HCT116 (cell line): ENCODE data around the gene DRAXIN. TPM values are rescaled to one million over a fixed set of nuclear protein-coding genes. Genes with fewer than 3 reads are reported as not detected.

Experiments
- ATAC-seq: fragments of 200-7000 bp; cut with Tn5 transposase; 2 replicates; pipeline ENCODE4 v1.9.1; 2020; ENCODE audit warnings: mild to moderate bottlenecking, moderate library complexity
- BruUV-seq: library from RNA; stranded (reverse); fragments of 400-500 nt; replicated peaks from 2 replicates; lab custom pipeline; 2021; lab: Mats Ljungman, UMichigan
- CTCF ChIA-PET: fragments of 300-600 bp; sonication (Branson Sonifier 250); formaldehyde crosslinking; loops from one replicate; lab custom pipeline; 2021; ENCODE audit warnings: antibody characterized with exemption; lab: Charles Lee
- POLR2A ChIA-PET: fragments of 300-600, 350-600 bp; sonication (Branson Sonifier 250); formaldehyde crosslinking; loops from one replicate; lab custom pipeline; 2021; ENCODE audit warnings: antibody characterized with exemption; lab: Charles Lee
- RAD21 ChIA-PET, 2 experiments: fragments of 300-600 bp; sonication (Branson Sonifier 250); formaldehyde crosslinking; loops; one replicate each; lab custom pipeline; 2023; ENCODE audit warnings: low total read pairs in 2 of 2; ENCODE audit not compliant: uncharacterized antibody in 2 of 2, unreplicated experiment in 2 of 2, low non-redundant PET in 1 of 2; lab: Charles Lee
- DNase-seq: peaks from one replicate; pipeline ENCODE4 v3.0.0-alpha.2; 2010; ENCODE audit warnings: low read depth, low spot score
- H2AFZ ChIP-seq: fragments of 200-600 bp; shearing (Covaris generic), sonication (generic); 2 replicates; pipeline ENCODE4 v1.6.1; 2017; ENCODE audit warnings: low read depth, mixed run types, mixed read lengths, antibody characterized with exemption, low read length; ENCODE audit not compliant: poor library complexity, severe bottlenecking
- H3K27ac ChIP-seq: 2 replicates; pipeline ENCODE4 v1.5.1; 2012; ENCODE audit warnings: low read depth, low read length
- H3K27me3 ChIP-seq: fragments of 200-600 bp; sonication (generic); 2 replicates; pipeline ENCODE4 v1.6.1; 2016; ENCODE audit warnings: mixed run types, low read length, mixed read lengths; ENCODE audit not compliant: insufficient read depth
- H3K36me3 ChIP-seq, 2 experiments: fragments of 200-500 bp in 1 of 2; fragments of 200-600 bp in 1 of 2; sonication (Bioruptor generic) in 1 of 2; sonication (generic) in 1 of 2; 2 replicates each; pipeline versions ENCODE4 v1.5.1 to v1.6.1; 2014 to 2016; ENCODE audit warnings: low read length in 2 of 2, inconsistent platforms in 1 of 2, mixed read lengths in 1 of 2, mixed run types in 1 of 2; ENCODE audit not compliant: insufficient read depth in 2 of 2, control insufficient read depth in 1 of 2
- H3K4me1 ChIP-seq, 2 experiments: fragments of 200-600 bp in 1 of 2; sonication (generic) in 1 of 2; 2 replicates each; pipeline versions ENCODE4 v1.5.1 to v1.6.1; 2012 to 2017; ENCODE audit warnings: low read length in 2 of 2, inconsistent platforms in 1 of 2, mild to moderate bottlenecking in 1 of 2, mixed read lengths in 1 of 2, mixed run types in 1 of 2, moderate library complexity in 1 of 2; ENCODE audit not compliant: insufficient read depth in 2 of 2, control insufficient read depth in 1 of 2
- H3K4me2 ChIP-seq: fragments of 200-600 bp; sonication (generic); 2 replicates; pipeline ENCODE4 v1.6.1; 2017; ENCODE audit warnings: mixed run types, low read length, mixed read lengths
- H3K4me3 ChIP-seq, 2 experiments: fragments of 200-600 bp in 1 of 2; sonication (generic) in 1 of 2; replicated peaks in 1 of 2; 2 replicates each; pipeline ENCODE4 v1.5.1; 2011 to 2016; ENCODE audit warnings: low read length in 2 of 2, control low read depth in 1 of 2, low read depth in 1 of 2, mild to moderate bottlenecking in 1 of 2, mixed read lengths in 1 of 2, mixed run types in 1 of 2
- H3K79me2 ChIP-seq: fragments of 200-600 bp; sonication (generic); 2 replicates; pipeline ENCODE4 v1.6.1; 2017; ENCODE audit warnings: mild to moderate bottlenecking, mixed run types, low read length, moderate library complexity, mixed read lengths; ENCODE audit not compliant: insufficient read depth
- H3K9ac ChIP-seq: fragments of 200-600 bp; sonication (generic); 2 replicates; pipeline ENCODE4 v1.6.1; 2016; ENCODE audit warnings: low read length, mixed read lengths
- H3K9me2 ChIP-seq: fragments of 200-600 bp; sonication (generic), shearing (Covaris generic); 2 replicates; pipeline ENCODE4 v1.6.1; 2017; ENCODE audit warnings: mixed run types, mild to moderate bottlenecking, moderate library complexity; ENCODE audit not compliant: insufficient read depth
- H3K9me3 ChIP-seq, 2 experiments: fragments of 200-500 bp in 1 of 2; fragments of 200-600 bp in 1 of 2; sonication (Bioruptor generic) in 1 of 2; sonication (generic) in 1 of 2; 2 replicates each; pipeline ENCODE4 v1.6.1; 2014 to 2017; ENCODE audit warnings: low read length in 2 of 2, mixed read lengths in 2 of 2, inconsistent platforms in 1 of 2, low read depth in 1 of 2, mild to moderate bottlenecking in 1 of 2, mixed run types in 1 of 2, moderate library complexity in 1 of 2; ENCODE audit not compliant: control insufficient read depth in 1 of 2, insufficient read depth in 1 of 2
- H4K20me1 ChIP-seq: fragments of 200-600 bp; sonication (generic), shearing (Covaris generic); 2 replicates; pipeline ENCODE4 v1.6.1; 2017; ENCODE audit warnings: mixed run types, mild to moderate bottlenecking, moderate library complexity; ENCODE audit not compliant: insufficient read depth
- CEBPB ChIP-seq: IDR thresholded peaks from 2 replicates; pipeline ENCODE4 v1.6.1; 2012; ENCODE audit warnings: low read depth
- EGR1 ChIP-seq: IDR thresholded peaks from 2 replicates; pipeline ENCODE4 v1.6.1; 2012; ENCODE audit warnings: low read depth
- EZH2phosphoT487 ChIP-seq: fragments of 200-600 bp; IDR thresholded peaks from 2 replicates; pipeline ENCODE4 v1.6.1; 2018; ENCODE audit warnings: antibody characterized with exemption, borderline replicate concordance
- JUND ChIP-seq: IDR thresholded peaks from 2 replicates; pipeline ENCODE4 v1.6.1; 2012
- SP1 ChIP-seq: IDR thresholded peaks from 2 replicates; pipeline ENCODE4 v1.6.1; 2012; ENCODE audit warnings: low read depth
- intact Hi-C: fragments of 100-400 bp; cut with micrococcal nuclease; formaldehyde crosslinking; loops from 2 replicates; pipeline ENCODE4 v1.10.0; 2022
- total RNA-seq: library from RNA; stranded (reverse); gene quantifications from one replicate; pipeline ENCODE4 v1.2.1, GENCODE V29; 2021; ENCODE audit not compliant: unreplicated experiment
- TF ChIP-seq, protein P1 (sequence below): IDR thresholded peaks from 2 replicates; pipeline ENCODE4 v1.6.1; 2012; ENCODE audit warnings: low read depth

The DRAXIN gene
- total RNA-seq, 1 experiment from 2014 or later: 0.47 TPM

DNA sequence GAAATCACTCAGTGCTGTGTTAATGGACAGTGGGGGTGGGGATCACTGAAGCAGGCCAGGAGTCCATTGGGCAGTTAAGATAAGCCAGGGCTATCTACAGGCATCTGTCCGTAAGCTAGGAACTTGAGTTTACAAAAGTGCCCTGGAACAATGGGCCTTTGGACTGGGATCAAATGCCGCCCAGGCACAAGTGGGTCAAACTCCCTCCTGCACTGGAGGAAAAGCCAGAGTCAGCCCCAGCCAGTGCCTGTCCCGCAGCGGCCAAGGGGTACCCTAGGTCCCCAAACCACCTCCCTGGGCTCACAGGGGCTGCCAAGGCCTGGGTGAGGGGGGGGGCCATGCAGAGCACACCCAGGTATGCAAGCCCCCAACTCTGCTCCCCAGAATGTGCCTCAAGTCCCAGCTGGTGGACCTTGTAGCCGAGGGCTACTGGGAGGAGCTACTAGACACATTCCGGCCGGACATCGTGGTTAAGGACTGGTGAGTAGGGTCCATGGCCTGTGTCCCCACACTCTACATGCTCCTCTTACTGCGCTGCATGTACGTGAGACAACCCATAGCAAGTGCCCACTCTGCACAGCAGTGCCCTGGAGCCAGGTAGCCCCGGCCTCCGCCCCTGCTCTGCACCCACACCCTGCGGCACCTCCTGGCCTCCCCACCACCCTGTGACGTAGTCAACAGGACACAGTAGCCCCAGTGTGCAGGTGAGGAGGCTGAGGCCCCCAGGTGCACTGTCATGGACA is 19.8 kb upstream of the DRAXIN start:
- H3K4me1 ChIP-seq: no peaks in the 10 kb centered on the region
- no peak overlapping the region for H2AFZ ChIP-seq
- ChIA-PET RAD21 (no interaction called here), CTCF (no interaction called here), POLR2A (interaction anchor here (1.0 to 1.3 kb wide), 2 partner anchors 11 to 19 kb away, joined by 3 read pairs; no protein-coding TSS in a partner anchor)
- TF ChIP-seq, protein P1, sequence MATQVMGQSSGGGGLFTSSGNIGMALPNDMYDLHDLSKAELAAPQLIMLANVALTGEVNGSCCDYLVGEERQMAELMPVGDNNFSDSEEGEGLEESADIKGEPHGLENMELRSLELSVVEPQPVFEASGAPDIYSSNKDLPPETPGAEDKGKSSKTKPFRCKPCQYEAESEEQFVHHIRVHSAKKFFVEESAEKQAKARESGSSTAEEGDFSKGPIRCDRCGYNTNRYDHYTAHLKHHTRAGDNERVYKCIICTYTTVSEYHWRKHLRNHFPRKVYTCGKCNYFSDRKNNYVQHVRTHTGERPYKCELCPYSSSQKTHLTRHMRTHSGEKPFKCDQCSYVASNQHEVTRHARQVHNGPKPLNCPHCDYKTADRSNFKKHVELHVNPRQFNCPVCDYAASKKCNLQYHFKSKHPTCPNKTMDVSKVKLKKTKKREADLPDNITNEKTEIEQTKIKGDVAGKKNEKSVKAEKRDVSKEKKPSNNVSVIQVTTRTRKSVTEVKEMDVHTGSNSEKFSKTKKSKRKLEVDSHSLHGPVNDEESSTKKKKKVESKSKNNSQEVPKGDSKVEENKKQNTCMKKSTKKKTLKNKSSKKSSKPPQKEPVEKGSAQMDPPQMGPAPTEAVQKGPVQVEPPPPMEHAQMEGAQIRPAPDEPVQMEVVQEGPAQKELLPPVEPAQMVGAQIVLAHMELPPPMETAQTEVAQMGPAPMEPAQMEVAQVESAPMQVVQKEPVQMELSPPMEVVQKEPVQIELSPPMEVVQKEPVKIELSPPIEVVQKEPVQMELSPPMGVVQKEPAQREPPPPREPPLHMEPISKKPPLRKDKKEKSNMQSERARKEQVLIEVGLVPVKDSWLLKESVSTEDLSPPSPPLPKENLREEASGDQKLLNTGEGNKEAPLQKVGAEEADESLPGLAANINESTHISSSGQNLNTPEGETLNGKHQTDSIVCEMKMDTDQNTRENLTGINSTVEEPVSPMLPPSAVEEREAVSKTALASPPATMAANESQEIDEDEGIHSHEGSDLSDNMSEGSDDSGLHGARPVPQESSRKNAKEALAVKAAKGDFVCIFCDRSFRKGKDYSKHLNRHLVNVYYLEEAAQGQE: no peak
- TF ChIP-seq JUND: no peak
- TF ChIP-seq CEBPB: no peak
- TF ChIP-seq SP1: no peak
- TF ChIP-seq EGR1: no peak
- no peak for TF ChIP-seq EZH2phosphoT487
- H3K9me2 ChIP-seq: no peaks in the 10 kb centered on the region
- H3K4me2 ChIP-seq: no peak overlapping the region
- intact Hi-C loops: no loop called here
- H3K27ac ChIP-seq: no peak overlapping the region
- no peaks in the 10 kb centered on the region for H3K27me3 ChIP-seq
- BruUV-seq: no TSS peak
- no peak overlapping the region for H3K9ac ChIP-seq
- no peaks in the 10 kb centered on the region for H3K9me3 ChIP-seq
- no peaks in the 10 kb centered on the region for H4K20me1 ChIP-seq
- H3K79me2 ChIP-seq: 0 out of 2 replicates have a peak, but pooled peaks cover 2% of the 10 kb centered on the region
- no peak overlapping the region for H3K4me3 ChIP-seq
- DNase-seq (no peak), ATAC-seq (no peak)
- peaks cover 22 to 23% of the 10 kb centered on the region in 2 experiments; a peak in 3 of 4 replicates for H3K36me3 ChIP-seq
